GM18868 (cell line): ENCODE data around the gene MTTP.

Experiments
- ATAC-seq: cut with Tn5 transposase; IDR thresholded peaks from one replicate; pipeline ENCODE4 v1.9.1; 2021; ENCODE audit warnings: mild to moderate bottlenecking, moderate library complexity; ENCODE audit not compliant: unreplicated experiment

MTTP gene

GRCh38 chr4:99591757-99592156 is 17.1 kb downstream of the MTTP start:
- ATAC-seq, result no peak

- peak; percentile 56 for ATAC-seq
Measured at GRCh38 chr4:99593781-99594641, 19.4 kb downstream of the MTTP start.

- no peak for ATAC-seq
Measured at GRCh38 chr4:99594818-99595217, 20.2 kb downstream of the MTTP start.

GRCh38 chr4:99606716-99607115 is 32.1 kb downstream of the MTTP start:
- ATAC-seq, result no peak

- no peak for ATAC-seq
Measured at GRCh38 chr4:99608417-99608816, 33.8 kb downstream of the MTTP start.

- ATAC-seq, result no peak
Measured at GRCh38 chr4:99610605-99611175, 36.1 kb downstream of the MTTP start.

- no peak for ATAC-seq
Measured at GRCh38 chr4:99612281-99612680, 37.7 kb downstream of the MTTP start.

- no peak for ATAC-seq
Measured at GRCh38 chr4:99612704-99613103, 38.1 kb downstream of the MTTP start.

- no peak for ATAC-seq
Measured at GRCh38 chr4:99614491-99614890, 39.9 kb downstream of the MTTP start.

GRCh38 chr4:99615170-99615820 is 40.7 kb downstream of the MTTP start:
- ATAC-seq, result peak; percentile 49

GRCh38 chr4:99617374-99617773 is 42.8 kb downstream of the MTTP start:
- no peak for ATAC-seq

GRCh38 chr4:99622341-99622740 is 47.7 kb downstream of the MTTP start:
- ATAC-seq, result no peak

GRCh38 chr4:99624141-99624719 is 49.6 kb downstream of the MTTP start:
- ATAC-seq, result peak; percentile 55

GRCh38 chr4:99625369-99625768 is 50.7 kb downstream of the MTTP start:
- ATAC-seq, result peak; percentile 67

- no peak for ATAC-seq
Measured at GRCh38 chr4:99628040-99628439, 53.4 kb downstream of the MTTP start.

- ATAC-seq, result no peak
Measured at GRCh38 chr4:99629962-99630554, 55.4 kb downstream of the MTTP start.

- no peak for ATAC-seq
Measured at GRCh38 chr4:99630857-99631360, 56.3 kb downstream of the MTTP start.

- no peak for ATAC-seq
Measured at GRCh38 chr4:99633772-99634171, 59.1 kb downstream of the MTTP start.

GRCh38 chr4:99634742-99635360 is 60.2 kb downstream of the MTTP start:
- ATAC-seq, result no peak

GRCh38 chr4:99635601-99636000 is 61.0 kb downstream of the MTTP start:
- no peak for ATAC-seq

- no peak for ATAC-seq
Measured at GRCh38 chr4:99636422-99636821, 61.8 kb downstream of the MTTP start.
